A673 (cell line): ENCODE results near the gene SLC25A23.

Experiments
- EZH2 ChIP-seq: fragments of 200-600 bp; sonication (generic); IDR thresholded peaks from 2 replicates; pipeline ENCODE4 v1.6.1; 2017; ENCODE audit warnings: borderline replicate concordance, low read depth, mild to moderate bottlenecking, mixed read lengths, antibody characterized with exemption, low read length; ENCODE audit not compliant: poor library complexity, severe bottlenecking
- TF ChIP-seq, protein P1 (sequence below): fragments of 300-800, 200-600 bp; sonication (generic); conservative IDR thresholded peaks from 2 replicates; pipeline ENCODE4 v1.5.1; 2017; ENCODE audit warnings: low read depth, mild to moderate bottlenecking, antibody characterized with exemption, low read length, moderate library complexity, mixed read lengths

DNA sequence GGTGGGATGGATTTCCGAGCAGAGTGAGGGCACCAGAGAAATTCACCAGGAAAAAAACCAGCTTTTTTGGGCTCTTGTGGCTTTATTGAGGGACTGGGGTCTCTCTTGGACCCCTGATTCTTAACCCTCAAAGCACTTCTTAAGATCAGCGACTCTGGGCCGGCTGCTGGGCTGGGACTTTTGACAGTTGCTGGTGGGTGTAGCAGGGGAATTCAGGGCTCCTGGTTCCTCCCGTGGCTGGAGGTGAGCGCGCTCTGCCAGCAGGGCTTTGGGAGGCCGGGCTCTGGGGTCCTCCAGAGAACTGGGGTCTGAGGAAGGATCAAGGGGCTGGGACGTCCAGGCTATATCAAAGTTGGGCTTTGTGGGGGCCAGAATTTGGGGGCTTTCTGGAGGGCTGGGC lies 7.8 kb upstream of the SLC25A23 start:
- TF ChIP-seq, protein P1, sequence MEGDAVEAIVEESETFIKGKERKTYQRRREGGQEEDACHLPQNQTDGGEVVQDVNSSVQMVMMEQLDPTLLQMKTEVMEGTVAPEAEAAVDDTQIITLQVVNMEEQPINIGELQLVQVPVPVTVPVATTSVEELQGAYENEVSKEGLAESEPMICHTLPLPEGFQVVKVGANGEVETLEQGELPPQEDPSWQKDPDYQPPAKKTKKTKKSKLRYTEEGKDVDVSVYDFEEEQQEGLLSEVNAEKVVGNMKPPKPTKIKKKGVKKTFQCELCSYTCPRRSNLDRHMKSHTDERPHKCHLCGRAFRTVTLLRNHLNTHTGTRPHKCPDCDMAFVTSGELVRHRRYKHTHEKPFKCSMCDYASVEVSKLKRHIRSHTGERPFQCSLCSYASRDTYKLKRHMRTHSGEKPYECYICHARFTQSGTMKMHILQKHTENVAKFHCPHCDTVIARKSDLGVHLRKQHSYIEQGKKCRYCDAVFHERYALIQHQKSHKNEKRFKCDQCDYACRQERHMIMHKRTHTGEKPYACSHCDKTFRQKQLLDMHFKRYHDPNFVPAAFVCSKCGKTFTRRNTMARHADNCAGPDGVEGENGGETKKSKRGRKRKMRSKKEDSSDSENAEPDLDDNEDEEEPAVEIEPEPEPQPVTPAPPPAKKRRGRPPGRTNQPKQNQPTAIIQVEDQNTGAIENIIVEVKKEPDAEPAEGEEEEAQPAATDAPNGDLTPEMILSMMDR: no peak
- no peak for TF ChIP-seq EZH2
